MCF 10A (cell line): Measurements from ENCODE around the gene TNK2. TPM values are rescaled to one million over a fixed set of nuclear protein-coding genes. Genes with fewer than 3 reads are reported as not detected.
"Not testable (repeated sequence)": the region's sequence is repeated elsewhere in the genome, so short reads cannot be mapped to it uniquely, and the experiment has no call there.

Experiments
- BruUV-seq: library from RNA; stranded (reverse); fragments of 400-500 nt; replicated peaks from 2 replicates; lab custom pipeline; 2021; lab: Mats Ljungman, UMichigan
- CTCF ChIA-PET: fragments of 300-600 bp; sonication (Branson Sonifier 250); formaldehyde crosslinking; extraction: SDS; loops from one replicate; lab custom pipeline; 2021; ENCODE audit warnings: antibody characterized with exemption, inconsistent platforms; lab: Yijun Ruan, JAX
- POLR2A ChIA-PET: fragments of 300-600, 350-650 bp; sonication (Branson Sonifier 250); formaldehyde crosslinking; extraction: SDS; loops from one replicate; lab custom pipeline; 2020; ENCODE audit warnings: antibody characterized with exemption, inconsistent platforms; lab: Yijun Ruan, JAX
- DNase-seq: peaks from one replicate; pipeline ENCODE4 v3.0.0-alpha.2; 2018; ENCODE audit not compliant: unreplicated experiment
- H3K27ac Mint-ChIP-seq: one replicate; pipeline ENCODE4 v1.8.0; 2022; ENCODE audit warnings: mild to moderate bottlenecking, low read depth, mixed read lengths; ENCODE audit not compliant: unreplicated experiment
- H3K27me3 Mint-ChIP-seq: one replicate; pipeline ENCODE4 v1.8.0; 2022; ENCODE audit warnings: mixed read lengths; ENCODE audit not compliant: insufficient read depth, unreplicated experiment
- H3K36me3 Mint-ChIP-seq: one replicate; pipeline ENCODE4 v1.8.0; 2022; ENCODE audit warnings: mild to moderate bottlenecking, moderate library complexity, mixed read lengths; ENCODE audit not compliant: insufficient read depth, unreplicated experiment
- H3K4me1 Mint-ChIP-seq: one replicate; pipeline ENCODE4 v1.8.0; 2022; ENCODE audit warnings: mixed read lengths; ENCODE audit not compliant: insufficient read depth, unreplicated experiment
- H3K4me3 Mint-ChIP-seq: one replicate; pipeline ENCODE4 v1.8.0; 2022; ENCODE audit warnings: mild to moderate bottlenecking, moderate library complexity, mixed read lengths; ENCODE audit not compliant: unreplicated experiment
- H3K9me3 Mint-ChIP-seq: one replicate; pipeline ENCODE4 v1.8.0; 2022; ENCODE audit warnings: mixed read lengths; ENCODE audit not compliant: unreplicated experiment
- intact Hi-C: fragments of 100-400 bp; cut with micrococcal nuclease; formaldehyde crosslinking; loops from 2 replicates; pipeline ENCODE4 v1.14.1; 2022
- total RNA-seq: library from RNA; stranded (reverse); gene quantifications from 2 replicates; pipeline ENCODE4 v1.2.3, GENCODE V29; 2022
- TF ChIP-seq, protein P1 (sequence below): fragments of 200-600 bp; IDR thresholded peaks from one replicate; pipeline ENCODE4 v1.8.0; 2022; ENCODE audit warnings: antibody characterized with exemption, mild to moderate bottlenecking; ENCODE audit not compliant: unreplicated experiment

Gene TNK2
- total RNA-seq, 1 experiment from 2014 or later: 75.8 TPM

DNA sequence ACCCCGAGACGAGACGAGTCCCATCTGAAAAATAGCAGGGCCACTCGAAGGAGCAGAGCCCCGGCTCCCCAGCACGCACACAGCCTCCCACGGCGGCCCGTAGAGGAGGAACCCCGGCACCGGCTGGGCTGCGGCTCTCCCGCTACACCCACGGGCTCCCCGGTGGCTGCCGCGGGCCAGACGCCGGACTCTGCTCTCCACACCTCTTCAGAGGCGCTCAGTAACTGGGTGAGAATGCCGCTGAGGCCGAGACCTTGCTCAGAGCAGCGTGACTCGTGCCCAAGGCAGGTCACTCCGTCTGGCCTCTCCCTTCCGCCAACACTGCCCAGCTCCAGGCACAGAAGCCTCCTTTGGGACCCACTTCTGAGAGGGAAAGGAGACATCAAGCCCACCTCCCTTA is 34.4 kb downstream of the TNK2 start:
- ChIA-PET CTCF (interaction anchor here (4.0 kb wide), 1 partner anchor 21 kb away, joined by 24 read pairs; no protein-coding TSS in a partner anchor), POLR2A (interaction anchor here (1.0 kb wide), 1 partner anchor 42 kb away, joined by 4 read pairs; no protein-coding TSS in a partner anchor)
- TF ChIP-seq, protein P1, sequence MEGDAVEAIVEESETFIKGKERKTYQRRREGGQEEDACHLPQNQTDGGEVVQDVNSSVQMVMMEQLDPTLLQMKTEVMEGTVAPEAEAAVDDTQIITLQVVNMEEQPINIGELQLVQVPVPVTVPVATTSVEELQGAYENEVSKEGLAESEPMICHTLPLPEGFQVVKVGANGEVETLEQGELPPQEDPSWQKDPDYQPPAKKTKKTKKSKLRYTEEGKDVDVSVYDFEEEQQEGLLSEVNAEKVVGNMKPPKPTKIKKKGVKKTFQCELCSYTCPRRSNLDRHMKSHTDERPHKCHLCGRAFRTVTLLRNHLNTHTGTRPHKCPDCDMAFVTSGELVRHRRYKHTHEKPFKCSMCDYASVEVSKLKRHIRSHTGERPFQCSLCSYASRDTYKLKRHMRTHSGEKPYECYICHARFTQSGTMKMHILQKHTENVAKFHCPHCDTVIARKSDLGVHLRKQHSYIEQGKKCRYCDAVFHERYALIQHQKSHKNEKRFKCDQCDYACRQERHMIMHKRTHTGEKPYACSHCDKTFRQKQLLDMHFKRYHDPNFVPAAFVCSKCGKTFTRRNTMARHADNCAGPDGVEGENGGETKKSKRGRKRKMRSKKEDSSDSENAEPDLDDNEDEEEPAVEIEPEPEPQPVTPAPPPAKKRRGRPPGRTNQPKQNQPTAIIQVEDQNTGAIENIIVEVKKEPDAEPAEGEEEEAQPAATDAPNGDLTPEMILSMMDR: no peak
- BruUV-seq: no TSS peak
- peaks cover 10% of the 10 kb centered on the region for H3K4me1 Mint-ChIP-seq
- peaks cover 35% of the 10 kb centered on the region for H3K36me3 Mint-ChIP-seq
- H3K27me3 Mint-ChIP-seq: no peaks in the 10 kb centered on the region
- no peaks in the 10 kb centered on the region for H3K9me3 Mint-ChIP-seq
- H3K27ac Mint-ChIP-seq: no peak overlapping the region
- DNase-seq: no peak
- intact Hi-C loops: no loop called here
- no peak overlapping the region for H3K4me3 Mint-ChIP-seq

GRCh38 chr3:195873281-195873887 is 35.0 kb downstream of the TNK2 start:
- H3K4me1 Mint-ChIP-seq: peaks cover 10% of the 10 kb centered on the region
- no peak overlapping the region for H3K27ac Mint-ChIP-seq
- POLR2A ChIA-PET: interaction anchor here (1.0 kb wide), 1 partner anchor 42 kb away, joined by 4 read pairs; no protein-coding TSS in a partner anchor
- intact Hi-C loops: no loop called here
- DNase-seq: no peak
- CTCF ChIA-PET: interaction anchor here (4.0 kb wide), 1 partner anchor 21 kb away, joined by 24 read pairs; no protein-coding TSS in a partner anchor
- peaks cover 30% of the 10 kb centered on the region for H3K36me3 Mint-ChIP-seq
- BruUV-seq: no TSS peak
- TF ChIP-seq, protein P1: no peak
- H3K4me3 Mint-ChIP-seq: no peak overlapping the region
- no peaks in the 10 kb centered on the region for H3K27me3 Mint-ChIP-seq
- H3K9me3 Mint-ChIP-seq: no peaks in the 10 kb centered on the region

DNA sequence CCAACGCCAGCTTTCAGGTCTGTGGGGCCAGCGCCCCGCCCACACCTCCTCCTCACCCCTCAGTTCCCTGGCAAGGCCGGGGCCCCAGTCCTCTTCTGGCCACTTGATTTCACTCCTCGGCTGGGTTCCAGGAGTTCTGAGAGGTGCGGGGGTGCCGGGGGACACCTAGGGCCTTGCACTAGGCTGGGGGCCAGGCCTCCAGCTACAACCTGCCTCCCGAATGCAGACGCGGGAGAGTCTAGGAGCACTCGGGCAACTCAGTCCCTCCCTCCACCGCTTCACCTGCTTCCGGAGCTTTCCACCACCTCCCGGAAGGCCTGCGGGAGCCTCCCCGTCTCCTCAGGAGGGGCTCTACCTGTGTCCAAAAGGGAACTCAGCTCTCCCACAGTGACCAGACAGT is 35.6 kb downstream of the TNK2 start:
- CTCF ChIA-PET: interaction anchor here (0.9 to 4.0 kb wide), 2 partner anchors 22 to 43 kb away, joined by 3 to 24 read pairs; no protein-coding TSS in a partner anchor

GRCh38 chr3:195872097-195872496 is 36.3 kb downstream of the TNK2 start:
- Mint-ChIP-seq H3K36me3 (peaks cover 19% of the 10 kb centered on the region), H3K4me1 (peaks cover 4% of the 10 kb centered on the region), H3K27ac (no peak overlapping the region), H3K9me3 (no peaks in the 10 kb centered on the region), H3K27me3 (no peaks in the 10 kb centered on the region), H3K4me3 (no peak overlapping the region)
- TF ChIP-seq, protein P1: no peak
- intact Hi-C loops: no loop called here
- no TSS peak for BruUV-seq
- no peak for DNase-seq
- ChIA-PET CTCF (interaction anchor here (0.6 to 4.0 kb wide), 4 partner anchors 13 to 448 kb away, joined by 3 to 24 read pairs (median 6); no protein-coding TSS in a partner anchor), POLR2A (interaction anchor here (1.3 kb wide), 1 partner anchor 43 kb away, joined by 4 read pairs; no protein-coding TSS in a partner anchor)

More for the DNA sequence above, 35.6 kb downstream of the TNK2 start:
- intact Hi-C loops: no loop called here
- no peaks in the 10 kb centered on the region for H3K9me3 Mint-ChIP-seq
- H3K27ac Mint-ChIP-seq: no peak overlapping the region
- BruUV-seq: no TSS peak
- H3K36me3 Mint-ChIP-seq: peaks cover 26% of the 10 kb centered on the region
- peaks cover 10% of the 10 kb centered on the region for H3K4me1 Mint-ChIP-seq
- H3K27me3 Mint-ChIP-seq: no peaks in the 10 kb centered on the region
- TF ChIP-seq, protein P1: no peak
- POLR2A ChIA-PET: no interaction called here
- DNase-seq: no peak
- no peak overlapping the region for H3K4me3 Mint-ChIP-seq

- H3K9me3 Mint-ChIP-seq, H3K27me3 Mint-ChIP-seq, intact Hi-C loops, H3K4me3 Mint-ChIP-seq, H3K27ac Mint-ChIP-seq, DNase-seq, H3K4me1 Mint-ChIP-seq, BruUV-seq: not testable (repeated sequence)
- CTCF ChIA-PET: interaction anchor here (0.6 to 4.0 kb wide), 4 partner anchors 10 to 448 kb away, joined by 3 to 24 read pairs (median 6); no protein-coding TSS in a partner anchor
- H3K36me3 Mint-ChIP-seq: peaks cover 19% of the 10 kb centered on the region
- POLR2A ChIA-PET: interaction anchor here (0.7 to 1.3 kb wide), 3 partner anchors 25 to 43 kb away, joined by 3 to 4 read pairs (median 3); no protein-coding TSS in a partner anchor
These were observed 36.7 kb downstream of the TNK2 start for GRCh38 chr3:195871686-195872085.
